Panc1 (cell line): ENCODE results near the gene CEBPE.

Experiments
- POLR2AphosphoS5 ChIP-seq: IDR thresholded peaks from 2 replicates; pipeline ENCODE4 v1.6.1; 2012; ENCODE audit warnings: mild to moderate bottlenecking, low read depth, low read length, moderate library complexity
- TCF7L2 ChIP-seq: IDR thresholded peaks from 2 replicates; pipeline ENCODE4 v1.6.1; 2011; ENCODE audit warnings: mild to moderate bottlenecking, low read depth, low read length, inconsistent platforms
- TF ChIP-seq, protein P1 (sequence below): fragments of 450-650 bp; IDR thresholded peaks from 2 replicates; pipeline ENCODE4 v1.5.1; 2017; ENCODE audit warnings: mild to moderate bottlenecking
- TF ChIP-seq, protein P2 (sequence below), 2 experiments: IDR thresholded peaks; 2 replicates each; pipeline ENCODE4 v1.6.1; 2011 to 2012; ENCODE audit warnings: low read depth in 2 of 2, control low read depth in 1 of 2, low read length in 1 of 2, mild to moderate bottlenecking in 1 of 2, moderate library complexity in 1 of 2; ENCODE audit not compliant: insufficient read depth in 1 of 2

DNA sequence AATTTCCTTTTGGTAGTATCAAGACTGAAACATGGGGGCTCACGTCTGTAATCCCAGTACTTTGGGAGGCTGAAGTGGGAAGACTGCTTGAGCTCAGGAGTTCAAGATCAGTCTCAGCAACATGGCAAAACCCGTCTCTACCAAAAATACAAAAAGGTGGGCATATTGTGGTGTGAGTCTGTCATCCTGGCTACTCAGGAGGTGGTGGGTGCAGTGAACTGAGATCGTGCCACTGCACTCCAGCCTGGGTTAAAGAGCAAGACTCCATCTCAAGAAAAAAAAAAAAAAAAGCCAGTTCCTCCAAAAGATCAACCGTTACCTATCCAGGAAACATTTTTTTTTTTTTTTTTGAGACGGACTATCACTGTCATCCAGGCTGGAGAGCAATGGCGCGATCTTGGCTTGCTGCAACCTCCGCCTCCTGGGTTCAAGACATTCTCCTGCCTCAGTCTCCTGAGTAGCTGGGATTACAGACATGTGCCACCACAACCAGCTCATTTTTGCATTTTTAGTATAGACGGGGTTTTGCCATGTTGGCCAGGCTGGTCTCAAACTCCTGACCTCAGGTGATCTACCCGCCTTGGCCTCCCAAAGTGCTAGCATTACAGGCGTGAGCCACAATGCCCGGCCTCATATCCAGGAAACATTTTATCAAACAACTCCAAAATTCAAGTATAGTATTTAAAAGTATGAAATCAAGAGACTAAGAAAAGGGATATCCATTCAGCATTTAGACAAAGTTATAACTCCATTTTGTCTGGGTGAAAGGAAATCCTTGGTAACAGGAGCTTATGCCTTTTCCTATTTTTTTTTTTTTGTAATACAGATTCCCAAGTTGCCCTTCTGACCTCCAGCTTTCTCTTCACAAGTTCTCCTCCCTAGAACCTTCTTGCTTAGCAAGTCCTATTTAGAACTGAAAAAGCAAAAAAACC, 27.5 kb downstream of the CEBPE start:
- TF ChIP-seq, protein P1, sequence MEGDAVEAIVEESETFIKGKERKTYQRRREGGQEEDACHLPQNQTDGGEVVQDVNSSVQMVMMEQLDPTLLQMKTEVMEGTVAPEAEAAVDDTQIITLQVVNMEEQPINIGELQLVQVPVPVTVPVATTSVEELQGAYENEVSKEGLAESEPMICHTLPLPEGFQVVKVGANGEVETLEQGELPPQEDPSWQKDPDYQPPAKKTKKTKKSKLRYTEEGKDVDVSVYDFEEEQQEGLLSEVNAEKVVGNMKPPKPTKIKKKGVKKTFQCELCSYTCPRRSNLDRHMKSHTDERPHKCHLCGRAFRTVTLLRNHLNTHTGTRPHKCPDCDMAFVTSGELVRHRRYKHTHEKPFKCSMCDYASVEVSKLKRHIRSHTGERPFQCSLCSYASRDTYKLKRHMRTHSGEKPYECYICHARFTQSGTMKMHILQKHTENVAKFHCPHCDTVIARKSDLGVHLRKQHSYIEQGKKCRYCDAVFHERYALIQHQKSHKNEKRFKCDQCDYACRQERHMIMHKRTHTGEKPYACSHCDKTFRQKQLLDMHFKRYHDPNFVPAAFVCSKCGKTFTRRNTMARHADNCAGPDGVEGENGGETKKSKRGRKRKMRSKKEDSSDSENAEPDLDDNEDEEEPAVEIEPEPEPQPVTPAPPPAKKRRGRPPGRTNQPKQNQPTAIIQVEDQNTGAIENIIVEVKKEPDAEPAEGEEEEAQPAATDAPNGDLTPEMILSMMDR = no peak
- no peak for TF ChIP-seq TCF7L2
- no peak for TF ChIP-seq POLR2AphosphoS5
- TF ChIP-seq, protein P2, sequence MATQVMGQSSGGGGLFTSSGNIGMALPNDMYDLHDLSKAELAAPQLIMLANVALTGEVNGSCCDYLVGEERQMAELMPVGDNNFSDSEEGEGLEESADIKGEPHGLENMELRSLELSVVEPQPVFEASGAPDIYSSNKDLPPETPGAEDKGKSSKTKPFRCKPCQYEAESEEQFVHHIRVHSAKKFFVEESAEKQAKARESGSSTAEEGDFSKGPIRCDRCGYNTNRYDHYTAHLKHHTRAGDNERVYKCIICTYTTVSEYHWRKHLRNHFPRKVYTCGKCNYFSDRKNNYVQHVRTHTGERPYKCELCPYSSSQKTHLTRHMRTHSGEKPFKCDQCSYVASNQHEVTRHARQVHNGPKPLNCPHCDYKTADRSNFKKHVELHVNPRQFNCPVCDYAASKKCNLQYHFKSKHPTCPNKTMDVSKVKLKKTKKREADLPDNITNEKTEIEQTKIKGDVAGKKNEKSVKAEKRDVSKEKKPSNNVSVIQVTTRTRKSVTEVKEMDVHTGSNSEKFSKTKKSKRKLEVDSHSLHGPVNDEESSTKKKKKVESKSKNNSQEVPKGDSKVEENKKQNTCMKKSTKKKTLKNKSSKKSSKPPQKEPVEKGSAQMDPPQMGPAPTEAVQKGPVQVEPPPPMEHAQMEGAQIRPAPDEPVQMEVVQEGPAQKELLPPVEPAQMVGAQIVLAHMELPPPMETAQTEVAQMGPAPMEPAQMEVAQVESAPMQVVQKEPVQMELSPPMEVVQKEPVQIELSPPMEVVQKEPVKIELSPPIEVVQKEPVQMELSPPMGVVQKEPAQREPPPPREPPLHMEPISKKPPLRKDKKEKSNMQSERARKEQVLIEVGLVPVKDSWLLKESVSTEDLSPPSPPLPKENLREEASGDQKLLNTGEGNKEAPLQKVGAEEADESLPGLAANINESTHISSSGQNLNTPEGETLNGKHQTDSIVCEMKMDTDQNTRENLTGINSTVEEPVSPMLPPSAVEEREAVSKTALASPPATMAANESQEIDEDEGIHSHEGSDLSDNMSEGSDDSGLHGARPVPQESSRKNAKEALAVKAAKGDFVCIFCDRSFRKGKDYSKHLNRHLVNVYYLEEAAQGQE (IDR thresholded peaks at IDR 0.05; ENCODE audit: insufficient read depth in 1 of 2, low read depth in 2 of 2, low read length in 1 of 2) = no peak
